DMS53 (cell line): ENCODE results near the gene ANAPC10.
A peak's percentile ranks its signal among the peaks of the same experiment; 100 is the strongest.
"Not testable (repeated sequence)": the region's sequence is repeated elsewhere in the genome, so short reads cannot be mapped to it uniquely, and the experiment has no call there.

Source experiments
- DNase-seq: peaks from one replicate; lab custom pipeline; 2025; lab: John Stamatoyannopoulos, UW

ANAPC10 gene

GRCh38 chr4:145003675-145004074, 94.3 kb downstream of the ANAPC10 start:
- DNase-seq = peak; percentile 21

- no peak for DNase-seq
Observed at GRCh38 chr4:145001635-145002034, 96.4 kb downstream of the ANAPC10 start.

GRCh38 chr4:145000656-145001055, 97.3 kb downstream of the ANAPC10 start:
- DNase-seq = not testable (repeated sequence)

GRCh38 chr4:144989306-144989705, 108.7 kb downstream of the ANAPC10 start:
- no peak for DNase-seq

GRCh38 chr4:144985531-144985930, 112.5 kb downstream of the ANAPC10 start:
- no peak for DNase-seq

- DNase-seq = no peak
Observed at GRCh38 chr4:144985014-144985413, 113.0 kb downstream of the ANAPC10 start.

- DNase-seq = no peak
Observed at GRCh38 chr4:144984241-144984640, 113.8 kb downstream of the ANAPC10 start.

GRCh38 chr4:144975718-144976117, 122.3 kb downstream of the ANAPC10 start:
- DNase-seq = no peak

GRCh38 chr4:144970597-144970996, 127.4 kb downstream of the ANAPC10 start:
- no peak for DNase-seq

GRCh38 chr4:144969821-144970220, 128.2 kb downstream of the ANAPC10 start:
- no peak for DNase-seq

GRCh38 chr4:144968606-144969005, 129.4 kb downstream of the ANAPC10 start:
- no peak for DNase-seq

GRCh38 chr4:144967161-144967560, 130.8 kb downstream of the ANAPC10 start:
- DNase-seq = no peak

- DNase-seq = no peak
Observed at GRCh38 chr4:144962300-144962699, 135.7 kb downstream of the ANAPC10 start.

- no peak for DNase-seq
Observed at GRCh38 chr4:144955104-144955503, 142.9 kb downstream of the ANAPC10 start.

- no peak for DNase-seq
Observed at GRCh38 chr4:144954230-144954629, 143.8 kb downstream of the ANAPC10 start.

- no peak for DNase-seq
Observed at GRCh38 chr4:144948421-144948820, 149.6 kb downstream of the ANAPC10 start.

- no peak for DNase-seq
Observed at GRCh38 chr4:144948009-144948408, 150.0 kb downstream of the ANAPC10 start.
